ENCODE measurements around the gene FAM107B. TPM values are rescaled to one million over a fixed set of nuclear protein-coding genes. Genes with fewer than 3 reads are reported as not detected.

Gene FAM107B
- total and polyA plus RNA-seq, 2 of the 13 experiments (the other 11 are each of a cell fraction or from before 2014, with no cell fraction given), result 15.7 to 24.8 TPM

- TF ChIP-seq, protein P1, sequence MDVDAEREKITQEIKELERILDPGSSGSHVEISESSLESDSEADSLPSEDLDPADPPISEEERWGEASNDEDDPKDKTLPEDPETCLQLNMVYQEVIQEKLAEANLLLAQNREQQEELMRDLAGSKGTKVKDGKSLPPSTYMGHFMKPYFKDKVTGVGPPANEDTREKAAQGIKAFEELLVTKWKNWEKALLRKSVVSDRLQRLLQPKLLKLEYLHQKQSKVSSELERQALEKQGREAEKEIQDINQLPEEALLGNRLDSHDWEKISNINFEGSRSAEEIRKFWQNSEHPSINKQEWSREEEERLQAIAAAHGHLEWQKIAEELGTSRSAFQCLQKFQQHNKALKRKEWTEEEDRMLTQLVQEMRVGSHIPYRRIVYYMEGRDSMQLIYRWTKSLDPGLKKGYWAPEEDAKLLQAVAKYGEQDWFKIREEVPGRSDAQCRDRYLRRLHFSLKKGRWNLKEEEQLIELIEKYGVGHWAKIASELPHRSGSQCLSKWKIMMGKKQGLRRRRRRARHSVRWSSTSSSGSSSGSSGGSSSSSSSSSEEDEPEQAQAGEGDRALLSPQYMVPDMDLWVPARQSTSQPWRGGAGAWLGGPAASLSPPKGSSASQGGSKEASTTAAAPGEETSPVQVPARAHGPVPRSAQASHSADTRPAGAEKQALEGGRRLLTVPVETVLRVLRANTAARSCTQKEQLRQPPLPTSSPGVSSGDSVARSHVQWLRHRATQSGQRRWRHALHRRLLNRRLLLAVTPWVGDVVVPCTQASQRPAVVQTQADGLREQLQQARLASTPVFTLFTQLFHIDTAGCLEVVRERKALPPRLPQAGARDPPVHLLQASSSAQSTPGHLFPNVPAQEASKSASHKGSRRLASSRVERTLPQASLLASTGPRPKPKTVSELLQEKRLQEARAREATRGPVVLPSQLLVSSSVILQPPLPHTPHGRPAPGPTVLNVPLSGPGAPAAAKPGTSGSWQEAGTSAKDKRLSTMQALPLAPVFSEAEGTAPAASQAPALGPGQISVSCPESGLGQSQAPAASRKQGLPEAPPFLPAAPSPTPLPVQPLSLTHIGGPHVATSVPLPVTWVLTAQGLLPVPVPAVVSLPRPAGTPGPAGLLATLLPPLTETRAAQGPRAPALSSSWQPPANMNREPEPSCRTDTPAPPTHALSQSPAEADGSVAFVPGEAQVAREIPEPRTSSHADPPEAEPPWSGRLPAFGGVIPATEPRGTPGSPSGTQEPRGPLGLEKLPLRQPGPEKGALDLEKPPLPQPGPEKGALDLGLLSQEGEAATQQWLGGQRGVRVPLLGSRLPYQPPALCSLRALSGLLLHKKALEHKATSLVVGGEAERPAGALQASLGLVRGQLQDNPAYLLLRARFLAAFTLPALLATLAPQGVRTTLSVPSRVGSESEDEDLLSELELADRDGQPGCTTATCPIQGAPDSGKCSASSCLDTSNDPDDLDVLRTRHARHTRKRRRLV (CRISPR knock-in tag; IDR thresholded peaks at IDR 0.05), result no peak
- TF ChIP-seq HHEX (CRISPR knock-in tag; IDR thresholded peaks at IDR 0.05), result no peak
- no peak for TF ChIP-seq POLR2G (IDR thresholded peaks at IDR 0.05; ENCODE audit: low read depth, low read length)
- TF ChIP-seq, protein P2, sequence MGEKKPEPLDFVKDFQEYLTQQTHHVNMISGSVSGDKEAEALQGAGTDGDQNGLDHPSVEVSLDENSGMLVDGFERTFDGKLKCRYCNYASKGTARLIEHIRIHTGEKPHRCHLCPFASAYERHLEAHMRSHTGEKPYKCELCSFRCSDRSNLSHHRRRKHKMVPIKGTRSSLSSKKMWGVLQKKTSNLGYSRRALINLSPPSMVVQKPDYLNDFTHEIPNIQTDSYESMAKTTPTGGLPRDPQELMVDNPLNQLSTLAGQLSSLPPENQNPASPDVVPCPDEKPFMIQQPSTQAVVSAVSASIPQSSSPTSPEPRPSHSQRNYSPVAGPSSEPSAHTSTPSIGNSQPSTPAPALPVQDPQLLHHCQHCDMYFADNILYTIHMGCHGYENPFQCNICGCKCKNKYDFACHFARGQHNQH (CRISPR knock-in tag; IDR thresholded peaks at IDR 0.05), result no peak
Observed at GRCh38 chr10:14697281-14697680, 77.4 kb downstream of the FAM107B start (continued).

DNA sequence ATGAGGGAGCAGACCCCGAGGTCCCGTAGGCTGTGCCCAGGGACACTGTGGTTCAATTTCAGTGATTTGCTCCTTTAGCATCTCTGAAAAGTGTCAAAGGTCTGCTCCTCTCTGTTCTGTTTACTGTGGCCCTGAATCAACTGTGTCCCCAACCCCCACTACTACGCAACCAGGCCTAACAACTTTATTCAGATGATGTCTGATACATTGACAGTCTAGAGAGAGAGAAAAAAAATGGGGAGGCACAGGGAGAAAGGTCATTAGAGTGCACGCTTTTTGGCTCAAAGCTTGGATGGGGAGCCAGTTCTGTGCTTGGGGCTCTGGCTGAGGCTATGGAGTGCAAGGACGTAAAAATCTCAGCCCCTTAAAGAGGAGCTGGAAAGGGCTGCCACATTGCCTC is 77.9 kb downstream of the FAM107B start:
- intact Hi-C loops (cut with micrococcal nuclease; ENCODE audit: unreplicated experiment), result no loop called here
- Histone ChIP-seq H3K9me3 (ENCODE audit: low read length) (no peaks in the 10 kb centered on the region), H3K9ac (ENCODE audit: insufficient read depth, low read depth, low read length) (no peak overlapping the region), H3K4me1 (ENCODE audit: insufficient read depth, low read length) (no peaks in the 10 kb centered on the region), H4K20me1 (ENCODE audit: insufficient read depth, low read length) (no peaks in the 10 kb centered on the region), H3K4me3 (replicated peaks in 1 of 3; ENCODE audit: insufficient read depth in 1 of 3, low read depth in 2 of 3, low read length in 3 of 3) (no peak overlapping the region), H3K27ac (ENCODE audit: extremely low read length, insufficient read depth, low read length) (no peak overlapping the region), H3K27me3 (ENCODE audit: control insufficient read depth in 1 of 2, insufficient read depth in 2 of 2, low read length in 2 of 2) (0 out of 5 replicates have a peak, but pooled peaks cover 0 to 13% of the 10 kb centered on the region in 2 experiments), H2AFZ (ENCODE audit: low read length) (no peak overlapping the region), H3K79me2 (ENCODE audit: insufficient read depth, low read length) (no peaks in the 10 kb centered on the region), H3K4me2 (ENCODE audit: low read depth, low read length) (no peak overlapping the region), H3K36me3 (replicated peaks in 1 of 2; ENCODE audit: control insufficient read depth in 1 of 2, insufficient read depth in 2 of 2, low read length in 2 of 2) (no peaks in the 10 kb centered on the region)
- WGBS (ENCODE audit: low lambda C conversion rate), result 34% methylated on average over 5 of the region's 5 CpGs
- in situ Hi-C loops (cut with HindIII; ENCODE audit: extremely low pct_ligation_motif_present, low pct_unique_long_range_greater_than_20kb), result no loop called here
- TF ChIP-seq DR1 (CRISPR knock-in tag; IDR thresholded peaks at IDR 0.05) (no peak), RFXANK (CRISPR knock-in tag; IDR thresholded peaks at IDR 0.05) (no peak), ADNP (CRISPR knock-in tag; IDR thresholded peaks at IDR 0.05) (no peak), SMC3 (IDR thresholded peaks at IDR 0.05; ENCODE audit: low read length) (no peak), ZNF101 (CRISPR knock-in tag; IDR thresholded peaks at IDR 0.05; ENCODE audit: borderline replicate concordance, low read depth) (no peak), NRL (CRISPR knock-in tag; IDR thresholded peaks at IDR 0.05; ENCODE audit: borderline replicate concordance) (no peak), SNAPC2 (CRISPR knock-in tag; IDR thresholded peaks at IDR 0.05) (no peak), ZNF207 (IDR thresholded peaks at IDR 0.05; ENCODE audit: borderline replicate concordance) (no peak), IRF2 (CRISPR knock-in tag; IDR thresholded peaks at IDR 0.05) (no peak)
- TF ChIP-seq, protein P3, sequence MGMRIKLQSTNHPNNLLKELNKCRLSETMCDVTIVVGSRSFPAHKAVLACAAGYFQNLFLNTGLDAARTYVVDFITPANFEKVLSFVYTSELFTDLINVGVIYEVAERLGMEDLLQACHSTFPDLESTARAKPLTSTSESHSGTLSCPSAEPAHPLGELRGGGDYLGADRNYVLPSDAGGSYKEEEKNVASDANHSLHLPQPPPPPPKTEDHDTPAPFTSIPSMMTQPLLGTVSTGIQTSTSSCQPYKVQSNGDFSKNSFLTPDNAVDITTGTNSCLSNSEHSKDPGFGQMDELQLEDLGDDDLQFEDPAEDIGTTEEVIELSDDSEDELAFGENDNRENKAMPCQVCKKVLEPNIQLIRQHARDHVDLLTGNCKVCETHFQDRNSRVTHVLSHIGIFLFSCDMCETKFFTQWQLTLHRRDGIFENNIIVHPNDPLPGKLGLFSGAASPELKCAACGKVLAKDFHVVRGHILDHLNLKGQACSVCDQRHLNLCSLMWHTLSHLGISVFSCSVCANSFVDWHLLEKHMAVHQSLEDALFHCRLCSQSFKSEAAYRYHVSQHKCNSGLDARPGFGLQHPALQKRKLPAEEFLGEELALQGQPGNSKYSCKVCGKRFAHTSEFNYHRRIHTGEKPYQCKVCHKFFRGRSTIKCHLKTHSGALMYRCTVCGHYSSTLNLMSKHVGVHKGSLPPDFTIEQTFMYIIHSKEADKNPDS (CRISPR knock-in tag; IDR thresholded peaks at IDR 0.05), result no peak
- TF ChIP-seq, protein P4, sequence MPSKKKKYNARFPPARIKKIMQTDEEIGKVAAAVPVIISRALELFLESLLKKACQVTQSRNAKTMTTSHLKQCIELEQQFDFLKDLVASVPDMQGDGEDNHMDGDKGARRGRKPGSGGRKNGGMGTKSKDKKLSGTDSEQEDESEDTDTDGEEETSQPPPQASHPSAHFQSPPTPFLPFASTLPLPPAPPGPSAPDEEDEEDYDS (CRISPR knock-in tag; IDR thresholded peaks at IDR 0.05), result no peak
- DNase-seq (ENCODE audit: low spot score) (no peak), FAIRE-seq (no peak), ATAC-seq (no peak)
- no TSS peak for BruUV-seq (replicated peaks)
- POLR2A ChIA-PET, result no interaction called here
- CTCF ChIA-PET (ENCODE audit: low intra/inter-chr PET ratio, low total read pairs), result no interaction called here
